SHP77 (cell line): ENCODE data around the gene ZNF524.
A peak's percentile ranks its signal among the peaks of the same experiment; 100 is the strongest.
"Not testable (repeated sequence)": the region's sequence is repeated elsewhere in the genome, so short reads cannot be mapped to it uniquely, and the experiment has no call there.

Experiments
- DNase-seq, 2 experiments: peaks; one replicate each; lab custom pipeline; 2025; lab: John Stamatoyannopoulos, UW

Gene ZNF524

GRCh38 chr19:55599842-55600661 is at the start of gene ZNF524:
Gene ZNF524, plus strand, starts transcription at chr19:55600288. Its CDS starts 1,825 bp downstream, at chr19:55602113.
- peak; percentile 90 to 92 for DNase-seq

GRCh38 chr19:55550321-55550650 is 49.8 kb upstream of the ZNF524 start:
- no peak for DNase-seq

GRCh38 chr19:55552206-55552605 is 47.9 kb upstream of the ZNF524 start:
- no peak for DNase-seq

- DNase-seq = no peak
Observed at GRCh38 chr19:55552620-55553019, 47.5 kb upstream of the ZNF524 start.

- DNase-seq = no peak
Observed at GRCh38 chr19:55553217-55554182, 46.6 kb upstream of the ZNF524 start.

GRCh38 chr19:55554302-55554701 is 45.8 kb upstream of the ZNF524 start:
- DNase-seq = no peak

- peak in 1 of 2 experiments; percentile 44 for DNase-seq
Observed at GRCh38 chr19:55554741-55555152, 45.3 kb upstream of the ZNF524 start.

- DNase-seq = peak; percentile 13 to 40
Observed at GRCh38 chr19:55559684-55560083, 40.4 kb upstream of the ZNF524 start.

GRCh38 chr19:55563261-55563690 is 36.8 kb upstream of the ZNF524 start:
- DNase-seq = peak in 1 of 2 experiments; percentile 25

GRCh38 chr19:55566823-55567222 is 33.3 kb upstream of the ZNF524 start:
- DNase-seq = no peak

- no peak for DNase-seq
Observed at GRCh38 chr19:55567708-55568328, 32.3 kb upstream of the ZNF524 start.

- DNase-seq = not testable (repeated sequence)
Observed at GRCh38 chr19:55569477-55569876, 30.6 kb upstream of the ZNF524 start.

GRCh38 chr19:55573929-55574328 is 26.2 kb upstream of the ZNF524 start:
- not testable (repeated sequence) for DNase-seq

- DNase-seq = no peak
Observed at GRCh38 chr19:55576746-55577145, 23.3 kb upstream of the ZNF524 start.

GRCh38 chr19:55578031-55578760 is 21.9 kb upstream of the ZNF524 start:
- no peak for DNase-seq

- DNase-seq = no peak
Observed at GRCh38 chr19:55578761-55579747, 21.0 kb upstream of the ZNF524 start.

GRCh38 chr19:55579766-55580621 is 20.1 kb upstream of the ZNF524 start:
- DNase-seq = no peak

GRCh38 chr19:55580628-55581144 is 19.4 kb upstream of the ZNF524 start, which contains the start of gene ZNF579:
Gene ZNF579, minus strand, starts transcription at chr19:55580848. Its CDS starts 1,209 bp downstream, at chr19:55579639.
- peak; percentile 84 to 91 for DNase-seq
